ENCODE results near the gene PRKCD. TPM values are rescaled to one million over a fixed set of nuclear protein-coding genes. Genes with fewer than 3 reads are reported as not detected.

PRKCD gene
- total and polyA plus RNA-seq, 9 of the 15 experiments (the other 6 are each of a cell fraction or from before 2014, with no cell fraction given): 2.5 to 19.5 (median 6.1) TPM

DNA sequence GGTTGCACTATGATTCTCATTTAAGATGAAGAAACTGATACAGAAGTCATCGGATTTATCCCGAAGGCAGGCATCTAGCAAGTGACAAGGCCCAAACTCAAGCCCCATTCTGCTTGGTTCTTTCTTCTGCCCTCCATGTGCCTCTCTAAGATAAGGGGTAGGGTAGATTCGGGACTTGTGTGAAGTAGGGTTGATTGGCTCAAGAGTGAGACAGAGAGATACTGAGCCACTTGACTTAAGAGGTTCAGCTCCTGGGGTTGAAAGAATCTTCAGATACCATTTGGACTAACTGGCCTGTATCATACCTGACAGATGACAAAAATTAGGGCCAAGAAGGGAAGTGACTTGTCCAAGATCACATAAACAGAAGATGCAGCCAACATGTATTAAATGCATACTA lies 31.7 kb upstream of the PRKCD start (continued):
- TF ChIP-seq, protein P1, sequence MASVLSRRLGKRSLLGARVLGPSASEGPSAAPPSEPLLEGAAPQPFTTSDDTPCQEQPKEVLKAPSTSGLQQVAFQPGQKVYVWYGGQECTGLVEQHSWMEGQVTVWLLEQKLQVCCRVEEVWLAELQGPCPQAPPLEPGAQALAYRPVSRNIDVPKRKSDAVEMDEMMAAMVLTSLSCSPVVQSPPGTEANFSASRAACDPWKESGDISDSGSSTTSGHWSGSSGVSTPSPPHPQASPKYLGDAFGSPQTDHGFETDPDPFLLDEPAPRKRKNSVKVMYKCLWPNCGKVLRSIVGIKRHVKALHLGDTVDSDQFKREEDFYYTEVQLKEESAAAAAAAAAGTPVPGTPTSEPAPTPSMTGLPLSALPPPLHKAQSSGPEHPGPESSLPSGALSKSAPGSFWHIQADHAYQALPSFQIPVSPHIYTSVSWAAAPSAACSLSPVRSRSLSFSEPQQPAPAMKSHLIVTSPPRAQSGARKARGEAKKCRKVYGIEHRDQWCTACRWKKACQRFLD (CRISPR knock-in tag; IDR thresholded peaks at IDR 0.05): peak; percentile 41; the same call in 1 of the 2 replicates
- TF ChIP-seq, protein P2, sequence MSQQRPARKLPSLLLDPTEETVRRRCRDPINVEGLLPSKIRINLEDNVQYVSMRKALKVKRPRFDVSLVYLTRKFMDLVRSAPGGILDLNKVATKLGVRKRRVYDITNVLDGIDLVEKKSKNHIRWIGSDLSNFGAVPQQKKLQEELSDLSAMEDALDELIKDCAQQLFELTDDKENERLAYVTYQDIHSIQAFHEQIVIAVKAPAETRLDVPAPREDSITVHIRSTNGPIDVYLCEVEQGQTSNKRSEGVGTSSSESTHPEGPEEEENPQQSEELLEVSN (IDR thresholded peaks at IDR 0.05; ENCODE audit: borderline replicate concordance in 1 of 2, extremely low read depth in 1 of 2, insufficient read depth in 1 of 2, insufficient read length in 1 of 2, low read depth in 1 of 2, low read length in 1 of 2, poor library complexity in 1 of 2, severe bottlenecking in 1 of 2): peak in 1 of 2 experiments; percentile 21
- TF ChIP-seq NFATC3 (IDR thresholded peaks at IDR 0.05) (no peak), TRIM28 (IDR thresholded peaks at IDR 0.05) (no peak), HNRNPK (IDR thresholded peaks at IDR 0.05; ENCODE audit: low read depth, low read length, poor library complexity, severe bottlenecking) (no peak), TCF7L2 (IDR thresholded peaks at IDR 0.05; ENCODE audit: low read depth, low read length) (no peak), SMARCE1 (IDR thresholded peaks at IDR 0.05) (peak; percentile 32; the same call in 1 of the 2 replicates), SAFB2 (IDR thresholded peaks at IDR 0.05; ENCODE audit: borderline replicate concordance, low read depth, low read length, severe bottlenecking) (no peak), HDGF (IDR thresholded peaks at IDR 0.05) (no peak), BMI1 (IDR thresholded peaks at IDR 0.05; ENCODE audit: low read length) (no peak)
- TF ChIP-seq, protein P3, sequence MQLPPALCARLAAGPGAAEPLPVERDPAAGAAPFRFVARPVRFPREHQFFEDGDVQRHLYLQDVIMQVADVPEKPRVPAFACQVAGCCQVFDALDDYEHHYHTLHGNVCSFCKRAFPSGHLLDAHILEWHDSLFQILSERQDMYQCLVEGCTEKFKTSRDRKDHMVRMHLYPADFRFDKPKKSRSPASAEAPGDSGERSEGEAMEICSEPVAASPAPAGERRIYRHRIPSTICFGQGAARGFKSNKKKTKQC (CRISPR knock-in tag; IDR thresholded peaks at IDR 0.05): no peak
- TF ChIP-seq, protein P4, sequence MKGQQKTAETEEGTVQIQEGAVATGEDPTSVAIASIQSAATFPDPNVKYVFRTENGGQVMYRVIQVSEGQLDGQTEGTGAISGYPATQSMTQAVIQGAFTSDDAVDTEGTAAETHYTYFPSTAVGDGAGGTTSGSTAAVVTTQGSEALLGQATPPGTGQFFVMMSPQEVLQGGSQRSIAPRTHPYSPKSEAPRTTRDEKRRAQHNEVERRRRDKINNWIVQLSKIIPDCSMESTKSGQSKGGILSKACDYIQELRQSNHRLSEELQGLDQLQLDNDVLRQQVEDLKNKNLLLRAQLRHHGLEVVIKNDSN (CRISPR knock-in tag; IDR thresholded peaks at IDR 0.05): no peak
- TF ChIP-seq, protein P5, sequence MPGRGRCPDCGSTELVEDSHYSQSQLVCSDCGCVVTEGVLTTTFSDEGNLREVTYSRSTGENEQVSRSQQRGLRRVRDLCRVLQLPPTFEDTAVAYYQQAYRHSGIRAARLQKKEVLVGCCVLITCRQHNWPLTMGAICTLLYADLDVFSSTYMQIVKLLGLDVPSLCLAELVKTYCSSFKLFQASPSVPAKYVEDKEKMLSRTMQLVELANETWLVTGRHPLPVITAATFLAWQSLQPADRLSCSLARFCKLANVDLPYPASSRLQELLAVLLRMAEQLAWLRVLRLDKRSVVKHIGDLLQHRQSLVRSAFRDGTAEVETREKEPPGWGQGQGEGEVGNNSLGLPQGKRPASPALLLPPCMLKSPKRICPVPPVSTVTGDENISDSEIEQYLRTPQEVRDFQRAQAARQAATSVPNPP (IDR thresholded peaks at IDR 0.05; ENCODE audit: borderline replicate concordance, insufficient read depth, insufficient read length): no peak
- TF ChIP-seq, protein P6, sequence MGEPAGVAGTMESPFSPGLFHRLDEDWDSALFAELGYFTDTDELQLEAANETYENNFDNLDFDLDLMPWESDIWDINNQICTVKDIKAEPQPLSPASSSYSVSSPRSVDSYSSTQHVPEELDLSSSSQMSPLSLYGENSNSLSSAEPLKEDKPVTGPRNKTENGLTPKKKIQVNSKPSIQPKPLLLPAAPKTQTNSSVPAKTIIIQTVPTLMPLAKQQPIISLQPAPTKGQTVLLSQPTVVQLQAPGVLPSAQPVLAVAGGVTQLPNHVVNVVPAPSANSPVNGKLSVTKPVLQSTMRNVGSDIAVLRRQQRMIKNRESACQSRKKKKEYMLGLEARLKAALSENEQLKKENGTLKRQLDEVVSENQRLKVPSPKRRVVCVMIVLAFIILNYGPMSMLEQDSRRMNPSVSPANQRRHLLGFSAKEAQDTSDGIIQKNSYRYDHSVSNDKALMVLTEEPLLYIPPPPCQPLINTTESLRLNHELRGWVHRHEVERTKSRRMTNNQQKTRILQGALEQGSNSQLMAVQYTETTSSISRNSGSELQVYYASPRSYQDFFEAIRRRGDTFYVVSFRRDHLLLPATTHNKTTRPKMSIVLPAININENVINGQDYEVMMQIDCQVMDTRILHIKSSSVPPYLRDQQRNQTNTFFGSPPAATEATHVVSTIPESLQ (CRISPR knock-in tag; IDR thresholded peaks at IDR 0.05): no peak
